ENCODE results near the gene NT5DC2. TPM values are rescaled to one million over a fixed set of nuclear protein-coding genes. Genes with fewer than 3 reads are reported as not detected.

NT5DC2 gene
- total RNA-seq, 2 experiments from 2014 or later: 53.8 to 61.7 TPM

- ATAC-seq (no peak), DNase-seq (no peak)
- no peak for TF ChIP-seq CTCF (IDR thresholded peaks at IDR 0.05)
- Mint-ChIP-seq H3K4me1 (ENCODE audit: low read depth) (no peaks in the 10 kb centered on the region), H3K9me3 (no peaks in the 10 kb centered on the region), H3K27ac (no peak overlapping the region), H3K4me3 (no peak overlapping the region), H3K36me3 (ENCODE audit: low read depth) (peaks cover 5% of the 10 kb centered on the region), H3K27me3 (no peaks in the 10 kb centered on the region)
- intact Hi-C loops (cut with micrococcal nuclease): no loop called here
- POLR2A ChIA-PET: interaction anchor here (1.1 kb wide), 1 partner anchor 9 kb away, joined by 3 read pairs; no protein-coding TSS in a partner anchor
- CTCF ChIA-PET: interaction anchor here (1.1 to 1.5 kb wide), 2 partner anchors 23 to 26 kb away, joined by 3 read pairs; partner anchors contain the start of gene STAB1
Measured at GRCh38 chr3:52520141-52520667, 13.5 kb downstream of the NT5DC2 start.

- H3K9me3 Mint-ChIP-seq: no peaks in the 10 kb centered on the region
- no peaks in the 10 kb centered on the region for H3K27me3 Mint-ChIP-seq
- H3K36me3 Mint-ChIP-seq (ENCODE audit: low read depth): peaks cover 5% of the 10 kb centered on the region
- CTCF ChIA-PET: interaction anchor here (1.1 kb wide), 1 partner anchor 25 kb away, joined by 3 read pairs; the partner anchor contains the start of gene STAB1
- DNase-seq (no peak), ATAC-seq (no peak)
- H3K27ac Mint-ChIP-seq: no peak overlapping the region
- no peaks in the 10 kb centered on the region for H3K4me1 Mint-ChIP-seq (ENCODE audit: low read depth)
- POLR2A ChIA-PET: interaction anchor here (1.1 kb wide), 1 partner anchor 8 kb away, joined by 3 read pairs; no protein-coding TSS in a partner anchor
- no peak overlapping the region for H3K4me3 Mint-ChIP-seq
- TF ChIP-seq CTCF (IDR thresholded peaks at IDR 0.05): no peak
- intact Hi-C loops (cut with micrococcal nuclease): no loop called here
Measured at GRCh38 chr3:52519445-52520140, 14.1 kb downstream of the NT5DC2 start.

- POLR2A ChIA-PET: interaction anchor here (1.2 kb wide), 2 partner anchors 10 to 36 kb away, joined by 3 to 4 read pairs; no protein-coding TSS in a partner anchor
Measured at GRCh38 chr3:52518723-52519444, 14.8 kb downstream of the NT5DC2 start.

DNA sequence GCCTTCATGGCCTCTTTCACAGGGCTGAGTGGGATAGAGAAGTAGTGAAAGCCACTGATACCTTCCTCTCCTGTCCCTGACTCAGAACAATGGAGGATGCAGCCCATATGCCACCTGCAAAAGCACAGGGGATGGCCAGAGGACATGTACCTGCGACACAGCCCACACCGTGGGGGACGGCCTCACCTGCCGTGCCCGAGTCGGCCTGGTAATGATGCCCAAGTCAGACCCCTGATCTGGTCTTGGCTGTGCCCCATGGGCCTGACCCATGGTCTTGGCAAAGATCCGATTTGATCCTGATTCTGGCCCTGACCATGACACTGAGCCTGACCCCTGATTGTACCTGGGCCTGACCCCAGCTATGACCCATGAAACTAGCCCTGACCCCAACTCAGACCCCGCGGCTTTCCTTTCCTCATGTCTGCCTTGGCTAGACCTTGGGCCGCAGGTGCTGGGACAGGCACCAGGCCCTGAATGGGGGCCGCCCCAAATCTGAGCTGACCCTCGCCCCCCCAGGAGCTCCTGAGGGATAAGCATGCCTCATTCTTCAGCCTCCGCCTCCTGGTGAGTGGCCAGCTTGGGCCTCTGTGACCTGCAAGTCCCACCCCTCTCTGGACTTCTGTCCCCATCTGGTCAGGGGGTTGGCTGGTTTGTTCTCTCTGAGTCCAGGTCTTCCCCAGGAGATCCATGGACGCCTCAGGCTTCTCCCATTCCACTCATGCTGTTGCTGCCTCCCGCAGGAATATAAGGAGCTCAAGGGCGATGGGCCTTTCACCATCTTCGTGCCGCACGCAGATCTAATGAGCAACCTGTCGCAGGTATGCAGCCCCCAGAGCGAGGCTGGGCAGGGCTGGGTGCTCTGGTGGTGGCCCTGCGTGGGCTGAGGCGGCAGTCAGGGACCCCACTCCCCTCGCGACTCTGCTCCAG, 15.6 kb downstream of the NT5DC2 start:
- Mint-ChIP-seq H3K36me3 (ENCODE audit: low read depth) (no peaks in the 10 kb centered on the region), H3K9me3 (no peaks in the 10 kb centered on the region), H3K4me3 (no peak overlapping the region), H3K27ac (no peak overlapping the region), H3K27me3 (no peaks in the 10 kb centered on the region), H3K4me1 (ENCODE audit: low read depth) (no peaks in the 10 kb centered on the region)
- ATAC-seq (no peak), DNase-seq (no peak)
- no peak for TF ChIP-seq CTCF (IDR thresholded peaks at IDR 0.05)
- intact Hi-C loops (cut with micrococcal nuclease): no loop called here
- POLR2A ChIA-PET: interaction anchor here (0.6 to 1.2 kb wide), 3 partner anchors 11 to 131 kb away, joined by 3 to 4 read pairs (median 3); no protein-coding TSS in a partner anchor
- CTCF ChIA-PET: interaction anchor here (1.1 kb wide), 1 partner anchor 72 kb away, joined by 3 read pairs; no protein-coding TSS in a partner anchor

More at GRCh38 chr3:52518723-52519444, 14.8 kb downstream of the NT5DC2 start:
- intact Hi-C loops (cut with micrococcal nuclease): no loop called here
- Mint-ChIP-seq H3K27ac (no peak overlapping the region), H3K4me3 (no peak overlapping the region), H3K36me3 (ENCODE audit: low read depth) (no peaks in the 10 kb centered on the region), H3K4me1 (ENCODE audit: low read depth) (no peaks in the 10 kb centered on the region), H3K27me3 (no peaks in the 10 kb centered on the region), H3K9me3 (no peaks in the 10 kb centered on the region)
- CTCF ChIA-PET: interaction anchor here (1.1 kb wide), 1 partner anchor 24 kb away, joined by 3 read pairs; the partner anchor contains the start of gene STAB1
- TF ChIP-seq CTCF (IDR thresholded peaks at IDR 0.05): no peak
- no peak for ATAC-seq
- no peak for DNase-seq

Measured in activated CD8-positive, alpha-beta T cell treated with anti-CD3 and anti-CD28 coated beads for 36 hours (primary cell).